GM21526 (cell line): ENCODE data around the gene LDB1.

Source experiments
- ATAC-seq: cut with Tn5 transposase; IDR thresholded peaks from one replicate; pipeline ENCODE4 v1.9.1; 2021; ENCODE audit warnings: moderate library complexity; ENCODE audit not compliant: unreplicated experiment, low FRiP score

The LDB1 gene, protein sequence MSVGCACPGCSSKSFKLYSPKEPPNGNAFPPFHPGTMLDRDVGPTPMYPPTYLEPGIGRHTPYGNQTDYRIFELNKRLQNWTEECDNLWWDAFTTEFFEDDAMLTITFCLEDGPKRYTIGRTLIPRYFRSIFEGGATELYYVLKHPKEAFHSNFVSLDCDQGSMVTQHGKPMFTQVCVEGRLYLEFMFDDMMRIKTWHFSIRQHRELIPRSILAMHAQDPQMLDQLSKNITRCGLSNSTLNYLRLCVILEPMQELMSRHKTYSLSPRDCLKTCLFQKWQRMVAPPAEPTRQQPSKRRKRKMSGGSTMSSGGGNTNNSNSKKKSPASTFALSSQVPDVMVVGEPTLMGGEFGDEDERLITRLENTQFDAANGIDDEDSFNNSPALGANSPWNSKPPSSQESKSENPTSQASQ

DNA sequence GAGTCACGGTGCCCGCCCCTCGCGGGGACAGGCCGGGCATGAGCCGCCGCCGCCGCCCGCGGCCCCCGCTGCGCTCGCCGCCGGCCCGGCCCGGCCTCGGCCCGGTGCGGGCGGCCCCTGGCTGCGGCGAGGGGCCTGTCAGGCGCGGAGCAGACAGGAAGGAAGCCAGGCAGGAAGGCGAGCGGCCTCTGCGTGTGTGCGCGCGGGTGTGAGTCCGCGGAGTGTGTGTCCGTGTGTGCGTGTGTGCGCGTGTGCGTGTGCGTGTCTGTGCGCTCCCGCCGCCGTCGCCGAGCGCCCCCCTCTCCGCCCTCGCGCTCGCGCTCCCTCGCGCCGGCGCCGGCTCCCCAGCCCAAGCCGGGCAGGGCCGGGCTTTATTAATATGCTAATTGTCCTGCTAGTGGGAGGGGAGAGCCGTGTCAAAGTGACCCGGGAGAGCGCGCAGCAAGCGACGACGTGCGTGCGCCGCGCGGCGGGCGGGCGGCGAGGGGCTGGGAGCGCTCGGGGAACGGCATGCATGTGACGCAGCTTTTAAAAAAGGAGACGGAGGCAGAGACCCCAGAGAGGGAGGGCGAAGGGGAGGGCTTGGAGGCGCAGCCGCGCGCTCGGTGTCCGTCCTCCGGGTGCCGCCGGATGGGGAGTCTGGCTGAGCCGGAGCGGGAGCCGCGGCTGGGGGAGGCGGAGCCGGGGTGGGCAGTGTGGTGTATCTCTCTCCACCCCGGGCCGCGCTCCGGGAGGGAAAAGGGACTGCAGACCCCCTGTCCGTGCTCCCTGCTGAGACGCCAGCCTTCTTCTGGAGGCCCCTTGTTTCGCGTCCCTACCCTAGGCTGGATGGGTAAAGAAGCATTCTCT is at the start of gene LDB1:
Gene LDB1 (minus strand): TSS at position 227 of the 849 bp plus-strand sequence. CDS start 258 bp downstream, outside the sequence.
- peak; percentile 46 for ATAC-seq

DNA sequence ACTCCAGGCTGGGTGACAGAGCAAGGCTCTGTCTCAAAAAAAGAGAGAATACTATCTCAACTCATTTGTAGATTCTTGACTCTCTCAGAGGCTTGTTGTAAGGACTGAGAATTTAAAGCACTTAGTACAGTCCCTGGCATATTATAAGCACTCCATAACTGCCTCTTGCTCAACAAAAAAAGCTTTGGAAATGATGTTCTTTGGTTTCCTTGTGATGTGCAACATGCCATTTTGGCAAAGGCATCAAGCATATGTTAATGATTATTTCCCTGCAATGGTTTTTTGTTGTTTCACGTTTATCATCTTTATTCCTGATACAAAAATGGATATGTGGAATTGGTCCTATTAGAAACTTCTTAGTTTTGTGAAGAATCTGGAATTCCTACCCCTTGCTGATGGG is 47.7 kb upstream of the LDB1 start:
- ATAC-seq = no peak

DNA sequence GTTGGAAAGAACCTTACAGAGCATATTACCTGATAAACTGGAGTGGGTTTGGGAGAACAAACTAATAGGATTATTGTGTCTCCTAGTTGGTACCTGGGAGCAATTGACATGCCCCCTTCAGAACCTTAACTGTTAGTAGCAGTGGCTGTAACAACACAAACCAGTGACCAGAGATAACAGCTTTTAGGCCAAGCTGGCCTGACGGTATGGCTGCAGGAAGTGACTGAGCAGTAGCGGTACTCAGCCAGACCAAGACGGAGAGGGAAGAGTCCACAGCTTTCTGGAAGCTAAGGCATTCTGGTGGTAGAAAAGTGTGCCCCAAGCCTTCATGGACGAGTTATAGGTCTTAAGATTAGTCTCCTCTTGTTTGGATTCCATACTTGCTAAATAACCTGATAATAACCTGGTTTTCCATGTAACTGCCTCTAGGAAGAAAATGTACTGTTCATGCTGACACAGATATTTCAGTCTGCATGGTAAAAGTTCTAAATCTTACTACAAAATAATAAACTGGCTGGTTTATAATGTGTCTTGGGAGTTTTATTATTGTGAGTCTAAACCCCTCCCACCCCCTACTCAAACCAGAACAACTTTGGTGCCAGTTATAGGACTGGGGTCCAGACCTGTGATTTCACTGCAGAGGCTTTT is 43.3 kb upstream of the LDB1 start:
- no peak for ATAC-seq

DNA sequence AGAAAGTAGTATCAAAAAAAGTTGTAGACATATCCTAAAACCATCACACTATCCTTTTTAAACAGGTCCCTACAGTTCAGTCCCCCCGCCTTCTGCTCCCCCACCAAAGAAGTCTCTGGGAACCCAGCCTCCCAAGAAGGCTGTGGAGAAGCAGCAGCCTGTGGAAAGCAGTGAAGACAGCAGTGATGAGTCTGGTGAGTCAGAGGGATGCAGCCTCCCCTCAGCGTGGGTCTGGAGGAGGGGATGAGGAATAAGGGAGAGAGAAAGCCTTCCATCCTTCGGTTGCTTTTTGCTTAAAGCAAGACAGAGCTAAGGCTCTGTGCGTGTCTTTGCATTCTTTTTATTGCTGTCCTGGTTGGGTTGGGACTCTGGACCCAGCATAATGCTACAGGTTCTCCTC is 39.7 kb upstream of the LDB1 start:
- no peak for ATAC-seq

DNA sequence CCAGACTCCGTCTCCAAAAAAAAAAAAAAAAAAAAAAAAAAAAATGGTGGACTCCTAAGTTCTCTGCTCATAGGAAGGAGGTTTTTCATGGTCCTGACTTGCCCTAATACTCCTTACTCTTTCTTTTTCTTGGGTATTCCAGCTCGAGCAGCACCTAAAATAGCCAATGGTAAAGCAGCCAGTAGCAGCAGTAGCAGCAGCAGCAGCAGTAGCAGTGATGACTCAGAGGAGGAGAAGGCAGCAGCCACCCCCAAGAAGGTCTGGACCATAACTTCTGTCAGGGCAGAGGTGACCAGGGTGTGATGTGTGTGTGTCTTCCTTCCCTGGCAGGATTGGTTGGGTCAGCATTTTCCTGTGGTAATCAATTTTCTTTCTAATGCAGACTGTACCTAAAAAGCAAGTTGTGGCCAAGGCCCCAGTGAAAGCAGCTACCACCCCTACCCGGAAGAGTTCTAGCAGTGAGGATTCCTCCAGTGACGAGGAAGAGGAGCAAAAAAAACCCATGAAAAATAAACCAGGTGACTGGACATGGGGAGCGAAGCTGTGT is 39.0 kb upstream of the LDB1 start:
- ATAC-seq = no peak

DNA sequence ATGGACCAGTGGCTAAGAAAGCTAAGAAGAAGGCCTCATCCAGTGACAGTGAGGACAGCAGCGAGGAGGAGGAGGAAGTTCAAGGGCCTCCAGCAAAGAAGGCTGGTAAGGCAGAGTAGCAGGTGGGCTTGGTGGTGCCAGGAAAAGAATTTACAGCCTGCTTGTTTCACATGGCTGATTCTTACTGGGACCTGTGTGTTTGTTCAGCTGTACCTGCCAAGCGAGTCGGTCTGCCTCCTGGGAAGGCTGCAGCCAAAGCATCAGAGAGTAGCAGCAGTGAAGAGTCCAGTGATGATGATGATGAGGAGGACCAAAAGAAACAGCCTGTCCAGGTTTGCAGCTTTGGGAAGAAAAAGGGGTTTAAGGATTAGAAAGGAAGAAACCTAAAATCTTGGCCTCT is 37.1 kb upstream of the LDB1 start:
- no peak for ATAC-seq

DNA sequence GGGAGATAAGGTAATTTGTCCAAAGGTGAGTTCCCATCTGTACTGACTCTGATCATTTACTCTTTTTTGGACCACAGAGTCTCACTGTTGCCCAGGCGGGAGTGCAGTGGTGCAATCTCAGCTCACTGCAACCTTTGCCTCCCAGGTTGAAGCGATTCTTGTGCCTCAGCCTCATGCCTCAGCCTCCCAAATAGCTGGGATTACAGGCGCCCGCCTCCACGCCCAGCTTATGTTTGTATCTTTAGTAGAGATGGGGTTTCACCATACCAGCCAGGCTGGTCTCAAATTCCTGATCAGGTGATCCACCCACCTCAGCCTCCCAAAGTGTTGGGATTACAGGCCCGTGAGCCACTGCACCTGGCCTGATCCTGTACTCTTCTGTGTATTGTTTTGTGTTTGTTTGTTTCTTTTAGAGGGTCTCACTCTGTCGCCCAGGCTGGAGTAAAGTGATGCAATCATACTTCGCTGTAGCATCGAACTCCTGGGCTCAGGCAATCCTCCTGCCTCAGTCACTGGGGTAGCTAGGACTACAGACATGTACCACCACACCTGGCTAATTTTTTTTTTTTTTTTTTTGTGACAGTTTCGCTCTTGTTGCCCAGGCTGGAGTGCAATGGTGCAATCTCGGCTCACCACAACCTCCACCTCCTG is 34.4 kb upstream of the LDB1 start:
- ATAC-seq = no peak

DNA sequence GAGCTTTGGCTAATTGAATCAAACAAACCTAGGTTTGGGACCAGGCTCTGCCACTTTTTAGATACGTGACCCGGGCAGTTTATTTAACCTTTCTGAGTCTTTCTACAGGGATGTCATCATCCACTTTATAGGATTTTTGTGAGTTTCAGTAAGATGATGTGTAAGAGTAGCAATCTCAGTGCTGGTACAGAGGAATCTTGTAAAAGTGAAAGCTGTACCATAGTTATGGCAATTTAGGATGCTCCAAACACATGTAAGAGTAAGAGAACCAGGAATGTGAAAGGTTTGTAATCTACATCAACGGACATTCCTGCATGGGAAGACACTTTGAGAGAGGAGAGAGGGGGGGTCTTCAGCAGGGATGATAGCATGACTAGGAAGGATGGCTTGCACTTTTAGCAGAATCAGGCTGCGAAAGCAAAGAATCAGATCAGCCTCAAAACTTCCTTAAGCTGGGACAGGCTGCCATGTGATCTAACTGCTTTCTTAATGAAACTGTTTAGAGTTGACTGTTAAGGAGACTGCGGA is 33.0 kb upstream of the LDB1 start:
- ATAC-seq = no peak

DNA sequence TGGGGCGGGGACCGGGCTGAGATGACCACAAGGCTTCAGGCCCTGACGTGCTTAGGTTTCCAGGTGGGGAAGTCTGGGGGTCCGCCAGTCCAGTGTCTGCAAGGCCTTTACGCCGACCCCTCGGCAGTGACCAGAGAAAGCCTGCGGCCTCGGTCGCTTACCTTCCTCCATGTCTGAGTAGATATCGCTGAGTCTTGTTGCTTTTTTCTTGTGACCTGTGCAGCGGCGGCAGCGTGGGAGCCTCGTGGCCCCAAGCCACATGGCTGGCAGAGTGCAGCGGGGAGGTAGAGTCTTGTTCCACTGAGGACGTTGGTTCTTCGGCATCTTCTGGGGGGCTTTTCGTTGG is 32.4 kb upstream of the LDB1 start:
- ATAC-seq = peak; percentile 2

DNA sequence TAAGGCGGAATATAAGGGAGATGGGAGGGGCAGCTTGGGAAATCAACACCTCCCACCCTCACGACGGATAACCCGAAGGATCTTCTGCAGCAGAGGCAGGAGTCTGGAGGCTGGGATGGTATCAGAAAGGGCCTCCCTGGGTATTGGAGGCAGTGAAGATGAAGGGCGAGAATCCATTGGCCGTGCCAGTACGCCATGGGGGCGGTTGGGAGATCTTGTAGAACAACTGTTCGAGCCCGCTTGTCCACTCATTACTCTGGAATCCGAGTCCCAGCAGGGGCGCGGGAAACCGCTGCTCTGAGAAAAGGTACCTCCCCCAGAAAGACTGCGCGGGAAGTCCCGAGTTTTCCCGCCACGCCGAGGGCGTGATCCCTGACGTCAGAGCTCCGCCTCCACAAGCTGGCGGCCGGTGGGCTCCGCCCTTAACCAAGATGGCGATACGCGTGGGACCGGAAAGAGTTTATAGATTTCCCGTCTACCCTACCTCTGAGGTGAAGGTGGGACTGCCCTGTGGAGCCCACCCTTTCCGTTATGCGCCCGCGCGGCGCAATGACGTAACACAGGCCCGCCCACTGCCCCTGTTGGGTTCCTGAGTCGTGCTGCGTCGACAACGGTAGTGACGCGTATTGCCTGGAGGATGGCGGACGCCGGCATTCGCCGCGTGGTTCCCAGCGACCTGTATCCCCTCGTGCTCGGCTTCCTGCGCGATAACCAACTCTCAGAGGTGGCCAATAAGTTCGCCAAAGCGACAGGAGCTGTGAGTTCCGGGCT is 31.8 kb upstream of the LDB1 start, which contains the start of gene NOLC1:
Gene NOLC1 (plus strand): TSS at position 616 of the 771 bp plus-strand sequence. CDS start 22 bp downstream, at position 638.
- peak; percentile 83 for ATAC-seq

DNA sequence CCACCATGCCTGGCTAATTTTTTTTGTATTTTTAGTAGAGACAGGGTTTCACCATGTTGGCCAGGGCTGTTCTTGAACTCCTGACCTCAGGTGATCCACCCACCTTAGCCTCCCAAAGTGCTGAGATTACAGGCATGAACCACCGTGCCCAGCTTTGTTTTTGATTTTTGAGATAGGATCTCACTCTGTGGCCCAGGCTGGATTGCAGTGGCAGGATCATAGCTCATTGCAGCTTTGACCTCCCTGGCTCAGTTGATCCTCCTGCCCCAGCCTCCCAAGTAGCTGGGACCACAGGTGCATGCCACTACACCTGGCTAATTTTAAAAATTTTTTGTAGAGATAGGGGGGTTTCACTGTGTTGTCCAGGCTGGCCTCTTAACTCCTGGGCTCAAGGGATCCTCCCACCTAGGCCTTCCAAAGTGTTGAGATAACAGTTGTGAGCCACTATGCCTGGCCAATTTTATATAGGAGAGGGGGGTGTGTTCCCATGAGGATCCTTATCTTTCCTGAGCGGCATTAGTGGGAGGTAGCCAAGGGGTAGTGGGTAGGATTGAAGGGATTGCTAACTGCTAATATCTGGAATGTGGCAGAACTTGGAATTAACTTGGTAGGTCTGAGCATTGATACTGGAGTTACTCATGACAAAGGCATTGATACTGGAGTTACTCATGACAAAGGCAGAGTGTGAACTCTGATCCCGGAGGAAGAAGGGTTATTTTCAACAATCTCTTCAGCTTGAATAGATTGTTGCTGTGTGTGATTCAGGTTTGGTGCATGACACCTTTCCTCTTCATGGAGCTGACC is 31.0 kb upstream of the LDB1 start:
- ATAC-seq = no peak

DNA sequence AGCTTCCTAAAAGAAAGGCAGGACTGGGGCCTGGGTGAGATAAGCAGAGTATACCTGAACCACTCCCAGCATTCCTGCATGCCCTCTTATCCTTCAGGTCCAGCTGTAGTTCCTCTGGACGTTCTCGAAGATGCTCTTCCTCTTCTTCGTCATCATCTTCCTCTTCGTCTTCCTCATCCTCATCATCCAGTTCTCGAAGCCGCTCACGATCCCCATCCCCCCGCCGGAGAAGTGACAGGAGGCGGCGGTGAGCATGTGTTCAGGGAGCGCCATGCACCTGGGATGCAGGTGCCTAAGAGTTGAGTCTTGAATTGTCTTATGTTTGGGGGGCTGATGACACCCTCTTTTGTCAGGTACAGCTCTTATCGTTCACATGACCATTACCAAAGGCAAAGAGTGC is 28.1 kb upstream of the LDB1 start:
- no peak for ATAC-seq

DNA sequence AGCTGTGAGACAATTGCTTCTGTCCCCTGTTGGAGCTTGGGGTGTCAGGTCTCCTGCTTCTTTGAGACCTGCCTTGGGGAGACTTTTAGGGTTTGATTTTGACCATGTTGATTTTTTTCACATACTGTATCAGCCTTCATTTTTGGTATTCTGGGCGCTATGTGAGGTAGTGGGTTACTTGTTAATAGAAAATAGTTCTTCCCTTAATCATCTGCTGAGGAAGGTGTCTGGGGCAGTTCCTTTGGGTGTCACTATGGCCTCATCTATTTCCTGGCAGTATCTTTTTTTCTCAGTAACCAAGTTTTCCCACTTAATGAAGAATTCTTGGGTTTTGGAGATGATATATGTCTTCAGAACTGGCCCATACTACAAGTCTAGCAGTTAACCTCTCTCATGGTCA is 27.4 kb upstream of the LDB1 start:
- no peak for ATAC-seq

DNA sequence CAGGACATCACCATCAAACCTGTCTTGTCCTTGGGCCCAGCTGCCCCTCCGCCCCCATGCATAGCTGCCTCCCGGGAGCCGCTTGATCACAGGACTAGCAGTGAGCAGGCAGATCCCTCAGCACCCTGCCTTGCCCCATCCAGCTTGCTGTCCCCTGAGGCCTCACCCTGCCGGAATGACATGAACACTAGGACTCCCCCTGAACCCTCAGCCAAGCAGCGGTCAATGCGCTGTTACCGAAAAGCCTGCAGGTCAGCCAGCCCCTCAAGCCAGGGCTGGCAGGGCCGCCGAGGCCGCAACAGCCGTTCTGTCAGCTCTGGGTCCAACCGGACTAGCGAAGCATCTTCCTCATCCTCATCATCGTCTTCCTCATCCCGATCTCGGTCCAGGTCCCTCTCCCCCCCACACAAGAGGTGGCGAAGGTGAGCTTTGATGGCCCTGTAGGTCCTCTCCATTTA is 26.8 kb upstream of the LDB1 start:
- no peak for ATAC-seq

DNA sequence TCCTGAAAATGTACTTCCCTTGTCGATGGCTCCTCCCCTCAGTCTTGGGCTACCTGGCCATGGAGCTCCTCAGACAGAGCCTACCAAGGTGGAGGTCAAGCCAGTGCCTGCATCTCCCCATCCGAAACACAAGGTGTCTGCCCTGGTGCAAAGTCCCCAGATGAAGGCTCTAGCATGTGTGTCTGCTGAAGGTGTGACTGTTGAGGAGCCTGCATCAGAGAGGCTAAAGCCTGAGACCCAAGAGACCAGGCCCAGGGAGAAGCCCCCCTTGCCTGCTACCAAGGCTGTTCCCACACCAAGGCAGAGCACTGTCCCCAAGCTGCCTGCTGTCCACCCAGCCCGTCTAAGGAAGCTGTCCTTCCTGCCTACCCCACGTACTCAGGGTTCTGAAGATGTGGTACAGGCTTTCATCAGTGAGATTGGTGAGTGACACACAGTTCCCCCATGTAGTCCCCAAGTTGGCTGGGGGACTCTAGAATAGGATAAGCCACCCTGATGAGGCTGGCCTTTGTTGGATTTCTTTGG is 21.5 kb upstream of the LDB1 start:
- ATAC-seq = no peak

DNA sequence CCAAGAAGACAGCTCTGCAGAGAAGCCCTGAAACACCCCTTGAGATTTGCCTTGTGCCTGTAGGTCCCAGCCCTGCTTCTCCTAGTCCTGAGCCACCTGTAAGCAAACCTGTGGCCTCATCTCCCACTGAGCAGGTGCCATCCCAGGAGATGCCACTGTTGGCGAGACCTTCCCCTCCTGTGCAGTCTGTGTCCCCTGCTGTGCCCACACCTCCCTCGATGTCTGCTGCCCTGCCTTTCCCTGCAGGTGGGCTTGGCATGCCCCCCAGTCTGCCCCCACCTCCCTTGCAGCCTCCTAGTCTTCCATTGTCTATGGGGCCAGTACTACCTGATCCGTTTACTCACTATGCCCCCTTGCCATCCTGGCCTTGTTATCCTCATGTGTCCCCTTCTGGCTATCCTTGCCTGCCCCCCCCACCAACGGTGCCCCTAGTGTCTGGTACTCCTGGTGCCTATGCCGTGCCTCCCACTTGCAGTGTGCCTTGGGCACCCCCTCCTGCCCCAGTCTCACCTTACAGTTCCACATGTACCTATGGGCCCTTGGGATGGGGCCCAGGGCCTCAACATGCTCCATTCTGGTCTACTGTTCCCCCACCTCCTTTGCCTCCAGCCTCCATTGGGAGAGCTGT is 20.9 kb upstream of the LDB1 start:
- ATAC-seq = no peak

DNA sequence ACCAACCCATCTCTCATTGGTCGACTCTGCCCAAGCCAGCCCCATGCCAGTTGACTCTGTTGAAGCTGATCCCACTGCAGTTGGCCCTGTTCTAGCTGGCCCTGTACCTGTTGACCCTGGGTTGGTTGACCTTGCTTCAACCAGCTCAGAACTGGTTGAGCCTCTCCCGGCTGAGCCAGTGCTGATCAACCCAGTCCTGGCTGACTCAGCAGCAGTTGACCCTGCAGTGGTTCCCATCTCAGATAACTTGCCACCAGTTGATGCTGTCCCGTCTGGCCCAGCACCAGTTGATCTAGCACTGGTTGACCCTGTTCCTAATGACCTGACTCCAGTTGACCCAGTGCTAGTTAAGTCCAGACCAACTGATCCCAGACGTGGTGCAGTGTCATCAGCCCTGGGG is 20.1 kb upstream of the LDB1 start:
- no peak for ATAC-seq
